Esophagus (tissue), 2 donors: Measurements from ENCODE around the gene SCART1. TPM values are rescaled to one million over a fixed set of nuclear protein-coding genes. Genes with fewer than 3 reads are reported as not detected.
"Not testable (repeated sequence)": the region's sequence is repeated elsewhere in the genome, so short reads cannot be mapped to it uniquely, and the experiment has no call there.

ENCODE experiments used
- H3K27ac ChIP-seq, 2 donors: one replicate each; pipeline ENCODE4 v1.5.1; 2013; ENCODE audit warnings: low read depth in 2 of 2, mild to moderate bottlenecking in 2 of 2, inconsistent platforms in 1 of 2, low read length in 1 of 2, moderate library complexity in 1 of 2
- H3K27me3 ChIP-seq, 2 donors: one replicate each; pipeline ENCODE4 v1.6.1; 2013; ENCODE audit warnings: low read length in 2 of 2, control low read depth in 1 of 2, mild to moderate bottlenecking in 1 of 2; ENCODE audit not compliant: insufficient read depth in 2 of 2, control insufficient read depth in 1 of 2
- H3K36me3 ChIP-seq, 2 donors: one replicate each; pipeline ENCODE4 v1.6.1; 2013; ENCODE audit warnings: low read length in 1 of 2; ENCODE audit not compliant: control insufficient read depth in 2 of 2, insufficient read depth in 2 of 2
- H3K4me1 ChIP-seq, 2 donors: one replicate each; pipeline ENCODE4 v1.6.1; 2013; ENCODE audit warnings: low read length in 1 of 2; ENCODE audit not compliant: control insufficient read depth in 2 of 2, insufficient read depth in 2 of 2
- H3K4me3 ChIP-seq, 2 donors: one replicate each; pipeline ENCODE4 v1.5.1; 2013; ENCODE audit warnings: low read length in 2 of 2, mild to moderate bottlenecking in 2 of 2, low read depth in 1 of 2, moderate library complexity in 1 of 2
- H3K9me3 ChIP-seq, 2 donors: one replicate each; pipeline ENCODE4 v1.6.1; 2013; ENCODE audit warnings: mild to moderate bottlenecking in 2 of 2, low read depth in 1 of 2, low read length in 1 of 2, moderate library complexity in 1 of 2; ENCODE audit not compliant: control insufficient read depth in 2 of 2, insufficient read depth in 1 of 2
- WGBS, 2 donors: extraction: QIAGEN DNeasy Blood & Tissue Kit; methylation state at CpG; one replicate each; pipeline ENCODE4 v1.1.7; 2013; 5-methylcytosine and 5-hydroxymethylcytosine counted together
- polyA plus RNA-seq, 2 donors: library from polyadenylated mRNA; stranded (reverse); fragments of 200-250 nt; gene quantifications; one replicate each; pipeline ENCODE4 v1.2.3, GENCODE V29; 2013
- donor health status: healthy with polysubstance abuse.
- donor health status: Bipolar disorder and iron deficiency.

SCART1 gene
- polyA plus RNA-seq, 2 donors: 0.31 to 0.90 TPM

GRCh38 chr10:133509700-133510099 is 56.0 kb downstream of the SCART1 start:
- H3K9me3 ChIP-seq: peaks cover 0 to 2% of the 10 kb centered on the region in 2 donors
- H3K4me3 ChIP-seq: no peak overlapping the region
- 77 to 82% methylated on average over 4 of the region's 4 CpGs for WGBS, 2 donors
- peaks cover 0 to 4% of the 10 kb centered on the region in 2 donors for H3K36me3 ChIP-seq
- no peaks in the 10 kb centered on the region for H3K27me3 ChIP-seq
- H3K27ac ChIP-seq: no peak overlapping the region
- no peaks in the 10 kb centered on the region for H3K4me1 ChIP-seq

GRCh38 chr10:133511408-133511807 is 57.7 kb downstream of the SCART1 start:
- Histone ChIP-seq H3K4me1 (no peaks in the 10 kb centered on the region), H3K36me3 (peaks cover 0 to 4% of the 10 kb centered on the region in 2 donors), H3K27me3 (no peaks in the 10 kb centered on the region), H3K27ac (no peak overlapping the region), H3K4me3 (no peak overlapping the region), H3K9me3 (peaks cover 0 to 2% of the 10 kb centered on the region in 2 donors)
- WGBS, 2 donors: 65 to 78% methylated on average over 4 of the region's 4 CpGs

- no peak overlapping the region for H3K4me3 ChIP-seq
- WGBS, 2 donors: 39 to 51% methylated on average over 4 of the region's 4 CpGs
- H3K27me3 ChIP-seq: no peaks in the 10 kb centered on the region
- peaks cover 0 to 3% of the 10 kb centered on the region in 2 donors for H3K36me3 ChIP-seq
- H3K27ac ChIP-seq: no peak overlapping the region
- H3K9me3 ChIP-seq: peaks cover 0 to 2% of the 10 kb centered on the region in 2 donors
- no peaks in the 10 kb centered on the region for H3K4me1 ChIP-seq
These were observed 58.3 kb downstream of the SCART1 start for GRCh38 chr10:133511907-133512528.

GRCh38 chr10:133515471-133515870 is 61.7 kb downstream of the SCART1 start:
- Histone ChIP-seq H3K27me3 (no peaks in the 10 kb centered on the region), H3K4me1 (no peaks in the 10 kb centered on the region), H3K36me3 (peaks cover 0 to 2% of the 10 kb centered on the region in 2 donors), H3K27ac (no peak overlapping the region), H3K9me3 (no peaks in the 10 kb centered on the region), H3K4me3 (no peak overlapping the region)
- 75 to 77% methylated on average over 4 of the region's 4 CpGs for WGBS, 2 donors

GRCh38 chr10:133516057-133516456 is 62.3 kb downstream of the SCART1 start:
- no peak overlapping the region for H3K4me3 ChIP-seq
- H3K9me3 ChIP-seq: no peaks in the 10 kb centered on the region
- no peaks in the 10 kb centered on the region for H3K27me3 ChIP-seq
- no peak overlapping the region for H3K27ac ChIP-seq
- no peaks in the 10 kb centered on the region for H3K36me3 ChIP-seq
- no peaks in the 10 kb centered on the region for H3K4me1 ChIP-seq
- WGBS, 2 donors: 50 to 56% methylated on average over 4 of the region's 4 CpGs

GRCh38 chr10:133518517-133518916 is 64.8 kb downstream of the SCART1 start:
- not testable (repeated sequence) for H3K27me3 ChIP-seq, H3K4me1 ChIP-seq, H3K9me3 ChIP-seq, H3K36me3 ChIP-seq, H3K27ac ChIP-seq, H3K4me3 ChIP-seq
- WGBS, 2 donors: 74 to 82% methylated on average over 5 of the region's 5 CpGs

Other genes starting within 250 kb of the SCART1 start
- not detected for gene UTF1, start 223.7 kb upstream of the SCART1 start, polyA plus RNA-seq
- gene VENTX, start 216.1 kb upstream of the SCART1 start, polyA plus RNA-seq: under 1 TPM; 0.12 to 0.37 TPM
- 1 to 10 TPM; 2.4 to 2.6 TPM for gene ADAM8, start 177.1 kb upstream of the SCART1 start, polyA plus RNA-seq
- gene TUBGCP2, start 145.1 kb upstream of the SCART1 start, polyA plus RNA-seq: 10 to 100 TPM; 25.5 to 49.3 TPM
- gene ZNF511, start 145.0 kb upstream of the SCART1 start, polyA plus RNA-seq: 10 to 100 TPM; 28.4 to 41.7 TPM
- under 1 TPM; 0.05 to 0.12 TPM for gene CALY, start 117.0 kb upstream of the SCART1 start, polyA plus RNA-seq
- gene PRAP1, start 106.6 kb upstream of the SCART1 start, polyA plus RNA-seq: not detected
- 10 to 100 TPM in 1 of 2 donors, 1 to 10 TPM in 1; 10.0 to 11.7 TPM for gene FUOM, start 95.9 kb upstream of the SCART1 start, polyA plus RNA-seq
- 100 to 1,000 TPM in 1 of 2 donors, 10 to 100 TPM in 1; 85.4 to 105 TPM for gene ECHS1, start 80.6 kb upstream of the SCART1 start, polyA plus RNA-seq
- gene PAOX, start 74.7 kb upstream of the SCART1 start, polyA plus RNA-seq: 10 to 100 TPM; 11.5 to 16.1 TPM
- 10 to 100 TPM; 36.7 to 44.4 TPM for gene MTG1, start 59.8 kb upstream of the SCART1 start, polyA plus RNA-seq
- under 1 TPM; 0.11 to 0.33 TPM for gene SPRN, start 29.3 kb upstream of the SCART1 start, polyA plus RNA-seq
- gene CYP2E1, start 73.4 kb downstream of the SCART1 start, polyA plus RNA-seq: 10 to 100 TPM; 15.8 to 19.3 TPM
- 1 to 10 TPM in 1 of 2 donors, under 1 TPM in 1; 0.39 to 2.2 TPM for gene SYCE1, start 111.6 kb downstream of the SCART1 start, polyA plus RNA-seq
- not detected for gene FRG2B, start 172.8 kb downstream of the SCART1 start, polyA plus RNA-seq